ENCODE measurements around the gene SUGP1. TPM values are rescaled to one million over a fixed set of nuclear protein-coding genes. Genes with fewer than 3 reads are reported as not detected.

The SUGP1 gene
- total and polyA plus RNA-seq, 2 of the 13 experiments (the other 11 are each of a cell fraction or from before 2014, with no cell fraction given) = 21.6 to 25.9 TPM

- no peak overlapping the region for H3K4me3 ChIP-seq (replicated peaks in 1 of 3; ENCODE audit: insufficient read depth in 1 of 3, low read depth in 2 of 3, low read length in 3 of 3)
- DNase-seq (ENCODE audit: low spot score) = no peak
- H3K4me2 ChIP-seq (ENCODE audit: low read depth, low read length) = no peak overlapping the region
- H2AFZ ChIP-seq (ENCODE audit: low read length) = no peak overlapping the region
- peaks cover 19% of the 10 kb centered on the region for H3K79me2 ChIP-seq (ENCODE audit: insufficient read depth, low read length)
- H3K36me3 ChIP-seq (replicated peaks in 1 of 2; ENCODE audit: control insufficient read depth in 1 of 2, insufficient read depth in 2 of 2, low read length in 2 of 2) = peaks cover 13 to 40% of the 10 kb centered on the region in 2 experiments; a peak in 4 of 5 replicates
- H3K9me3 ChIP-seq (ENCODE audit: low read length) = no peaks in the 10 kb centered on the region
- H3K27ac ChIP-seq (ENCODE audit: extremely low read length, insufficient read depth, low read length) = no peak overlapping the region
- ATAC-seq = peak; percentile 52
- CTCF ChIA-PET (ENCODE audit: low intra/inter-chr PET ratio, low total read pairs) = no interaction called here
- H4K20me1 ChIP-seq (ENCODE audit: insufficient read depth, low read length) = 0 out of 2 replicates have a peak, but pooled peaks cover 3% of the 10 kb centered on the region
- in situ Hi-C loops (cut with HindIII; ENCODE audit: extremely low pct_ligation_motif_present, low pct_unique_long_range_greater_than_20kb) = no loop called here
- TF ChIP-seq CTCF (CRISPR knock-in tag; IDR thresholded peaks at IDR 0.05) = peak; percentile 43
- no peak for TF ChIP-seq ZNF660 (CRISPR knock-in tag; IDR thresholded peaks at IDR 0.05; ENCODE audit: borderline replicate concordance, low read depth)
- intact Hi-C loops (cut with micrococcal nuclease; ENCODE audit: unreplicated experiment) = no loop called here
- H3K27me3 ChIP-seq (ENCODE audit: control insufficient read depth in 1 of 2, insufficient read depth in 2 of 2, low read length in 2 of 2) = no peaks in the 10 kb centered on the region; a peak in 1 of 5 replicates
- POLR2A ChIA-PET = no interaction called here
- WGBS (ENCODE audit: low lambda C conversion rate) = 96% methylated on average over 2 of the region's 2 CpGs
- BruUV-seq (replicated peaks) = no TSS peak
- no peak for FAIRE-seq
- H3K9ac ChIP-seq (ENCODE audit: insufficient read depth, low read depth, low read length) = no peak overlapping the region
- peaks cover 16% of the 10 kb centered on the region for H3K4me1 ChIP-seq (ENCODE audit: insufficient read depth, low read length)
These were observed 4.9 kb downstream of the SUGP1 start for GRCh38 chr19:19315444-19315843.

GRCh38 chr19:19308373-19308772, 11.9 kb downstream of the SUGP1 start:
- in situ Hi-C loops (cut with HindIII; ENCODE audit: extremely low pct_ligation_motif_present, low pct_unique_long_range_greater_than_20kb) = no loop called here
- ChIA-PET POLR2A (no interaction called here), CTCF (ENCODE audit: low intra/inter-chr PET ratio, low total read pairs) (no interaction called here)
- no peak overlapping the region for H3K4me3 ChIP-seq (replicated peaks in 1 of 3; ENCODE audit: insufficient read depth in 1 of 3, low read depth in 2 of 3, low read length in 3 of 3)
- no peak for TF ChIP-seq ZNF879 (CRISPR knock-in tag; IDR thresholded peaks at IDR 0.05)
- TF ChIP-seq CREM (IDR thresholded peaks at IDR 0.05) = no peak
- TF ChIP-seq CREM (CRISPR knock-in tag; IDR thresholded peaks at IDR 0.05) = no peak
- no peak for TF ChIP-seq E2F1 (CRISPR knock-in tag; IDR thresholded peaks at IDR 0.05)
- TF ChIP-seq KLF12 (CRISPR knock-in tag; IDR thresholded peaks at IDR 0.05; ENCODE audit: borderline replicate concordance) = no peak
- no peak for TF ChIP-seq FOXA1 (IDR thresholded peaks at IDR 0.05)
- no peak for TF ChIP-seq FOXA1 (CRISPR knock-in tag; IDR thresholded peaks at IDR 0.05)
- no peak for TF ChIP-seq ZNF101 (CRISPR knock-in tag; IDR thresholded peaks at IDR 0.05; ENCODE audit: borderline replicate concordance, low read depth)
- TF ChIP-seq ZNF326 (CRISPR knock-in tag; IDR thresholded peaks at IDR 0.05; ENCODE audit: borderline replicate concordance) = no peak
- TF ChIP-seq ZNF776 (CRISPR knock-in tag; IDR thresholded peaks at IDR 0.05) = no peak
- TF ChIP-seq ZNF703 (CRISPR knock-in tag; IDR thresholded peaks at IDR 0.05; ENCODE audit: borderline replicate concordance) = no peak
- no peak for TF ChIP-seq SALL1 (CRISPR knock-in tag; IDR thresholded peaks at IDR 0.05)
- no peak for TF ChIP-seq ZNF225 (CRISPR knock-in tag; IDR thresholded peaks at IDR 0.05)
- no peak for TF ChIP-seq ZNF761 (CRISPR knock-in tag; conservative IDR thresholded peaks at IDR 0.05)
- TF ChIP-seq ZNF83 (CRISPR knock-in tag; IDR thresholded peaks at IDR 0.05; ENCODE audit: borderline replicate concordance) = no peak
- H4K20me1 ChIP-seq (ENCODE audit: insufficient read depth, low read length) = no peaks in the 10 kb centered on the region
- 98% methylated on average over 5 of the region's 10 CpGs for WGBS (ENCODE audit: low lambda C conversion rate)
- H3K27me3 ChIP-seq (ENCODE audit: control insufficient read depth in 1 of 2, insufficient read depth in 2 of 2, low read length in 2 of 2) = no peaks in the 10 kb centered on the region
- no peak overlapping the region for H3K9ac ChIP-seq (ENCODE audit: insufficient read depth, low read depth, low read length)
- no peak for DNase-seq (ENCODE audit: low spot score)
- no peak overlapping the region for H2AFZ ChIP-seq (ENCODE audit: low read length)
- H3K79me2 ChIP-seq (ENCODE audit: insufficient read depth, low read length) = no peaks in the 10 kb centered on the region
- H3K36me3 ChIP-seq (replicated peaks in 1 of 2; ENCODE audit: control insufficient read depth in 1 of 2, insufficient read depth in 2 of 2, low read length in 2 of 2) = peaks cover 24 to 79% of the 10 kb centered on the region in 2 experiments
- H3K4me1 ChIP-seq (ENCODE audit: insufficient read depth, low read length) = no peaks in the 10 kb centered on the region
- FAIRE-seq = no peak
- H3K4me2 ChIP-seq (ENCODE audit: low read depth, low read length) = no peak overlapping the region
- ATAC-seq = no peak
- BruUV-seq (replicated peaks) = no TSS peak
- no peak overlapping the region for H3K27ac ChIP-seq (ENCODE audit: extremely low read length, insufficient read depth, low read length)
- intact Hi-C loops (cut with micrococcal nuclease; ENCODE audit: unreplicated experiment) = no loop called here
- H3K9me3 ChIP-seq (ENCODE audit: low read length) = no peaks in the 10 kb centered on the region
